ENCODE data around the gene CERS3. TPM values are rescaled to one million over a fixed set of nuclear protein-coding genes. Genes with fewer than 3 reads are reported as not detected.

Gene CERS3
- total and polyA plus RNA-seq, 10 of the 15 experiments (the other 5 are each of a cell fraction or from before 2014, with no cell fraction given) = not detected

GRCh38 chr15:100517846-100518245, 10.9 kb downstream of the CERS3 start:
- ChIA-PET POLR2A (no interaction called here), SMC1A (ENCODE audit: uncharacterized antibody, unreplicated experiment) (interaction anchor here (0.9 kb wide), 1 partner anchor 8 kb away, joined by 3 read pairs; no protein-coding TSS in a partner anchor), RAD21 (ENCODE audit: unreplicated experiment) (no interaction called here), CTCF (no interaction called here)
- no peak overlapping the region for H3K9ac ChIP-seq (ENCODE audit: control insufficient read depth, insufficient read depth, low read length)
- no peak overlapping the region for H2AFZ ChIP-seq (ENCODE audit: control insufficient read depth, low read depth, low read length)
- H3K4me3 ChIP-seq = no peak overlapping the region
- no peaks in the 10 kb centered on the region for H3K27me3 ChIP-seq (replicated peaks in 1 of 2; ENCODE audit: control insufficient read depth in 2 of 2, insufficient read depth in 2 of 2, low read length in 1 of 2)
- no peak overlapping the region for H3K27ac ChIP-seq (ENCODE audit: control insufficient read depth, insufficient read depth)
- H3K36me3 ChIP-seq (ENCODE audit: control insufficient read depth in 2 of 2, insufficient read depth in 2 of 2, low read length in 1 of 2) = no peaks in the 10 kb centered on the region
- intact Hi-C loops (cut with micrococcal nuclease; ENCODE audit: unreplicated experiment) = no loop called here
- no peaks in the 10 kb centered on the region for H4K20me1 ChIP-seq (ENCODE audit: control insufficient read depth, insufficient read depth)
- BruUV-seq (replicated peaks) = no TSS peak
- H3K4me2 ChIP-seq (ENCODE audit: control insufficient read depth, insufficient read depth) = no peak overlapping the region
- no peaks in the 10 kb centered on the region for H3K79me2 ChIP-seq (ENCODE audit: control insufficient read depth, insufficient read depth, low read length)
- no peak for DNase-seq (ENCODE audit: low read depth, low spot score)
- TF ChIP-seq PAX8 (IDR thresholded peaks at IDR 0.05) (no peak), BCLAF1 (IDR thresholded peaks at IDR 0.05) (no peak), ZBTB4 (CRISPR knock-in tag; IDR thresholded peaks at IDR 0.05) (no peak), ZNF207 (IDR thresholded peaks at IDR 0.05; ENCODE audit: borderline replicate concordance) (no peak), USF2 (IDR thresholded peaks at IDR 0.05; ENCODE audit: borderline replicate concordance, low read depth, low read length) (no peak), TCF12 (IDR thresholded peaks at IDR 0.05; ENCODE audit: low read depth, low read length) (no peak), MLLT1 (IDR thresholded peaks at IDR 0.05) (no peak), FOXK2 (IDR thresholded peaks at IDR 0.05) (no peak), YY1 (IDR thresholded peaks at IDR 0.05; ENCODE audit: low read depth, low read length) (no peak), CHD2 (IDR thresholded peaks at IDR 0.05; ENCODE audit: borderline replicate concordance, low read depth, low read length) (no peak), JUNB (IDR thresholded peaks at IDR 0.05) (no peak), NR2F1 (conservative IDR thresholded peaks at IDR 0.05) (no peak), E2F4 (IDR thresholded peaks at IDR 0.05; ENCODE audit: low read depth, low read length) (no peak), PKNOX1 (IDR thresholded peaks at IDR 0.05) (no peak)
- no peak for FAIRE-seq
- no peaks in the 10 kb centered on the region for H3K9me3 ChIP-seq (replicated peaks; ENCODE audit: control insufficient read depth, insufficient read depth, low read length)
- 34% methylated on average over 3 of the region's 3 CpGs for WGBS (ENCODE audit: insufficient coverage, insufficient replicate concordance, low lambda C conversion rate, missing lambda C conversion rate)
- H3K4me1 ChIP-seq (ENCODE audit: control insufficient read depth, insufficient read depth, low read length) = no peaks in the 10 kb centered on the region
- in situ Hi-C loops (cut with MboI) = no loop called here
- ATAC-seq = no peak
